B cell (primary cell): ENCODE measurements around the gene GRK6.

Experiments
- EZH2 ChIP-seq: IDR thresholded peaks from 2 replicates; pipeline ENCODE4 v1.6.1; 2012; ENCODE audit warnings: borderline replicate concordance, low read depth, mild to moderate bottlenecking, moderate library complexity, low read length; ENCODE audit not compliant: insufficient read depth, poor library complexity, severe bottlenecking
- TF ChIP-seq, protein P1 (sequence below): fragments of 200-600 bp; IDR thresholded peaks from one replicate; pipeline ENCODE4 v1.8.0; 2022; ENCODE audit warnings: antibody characterized with exemption, mild to moderate bottlenecking

DNA sequence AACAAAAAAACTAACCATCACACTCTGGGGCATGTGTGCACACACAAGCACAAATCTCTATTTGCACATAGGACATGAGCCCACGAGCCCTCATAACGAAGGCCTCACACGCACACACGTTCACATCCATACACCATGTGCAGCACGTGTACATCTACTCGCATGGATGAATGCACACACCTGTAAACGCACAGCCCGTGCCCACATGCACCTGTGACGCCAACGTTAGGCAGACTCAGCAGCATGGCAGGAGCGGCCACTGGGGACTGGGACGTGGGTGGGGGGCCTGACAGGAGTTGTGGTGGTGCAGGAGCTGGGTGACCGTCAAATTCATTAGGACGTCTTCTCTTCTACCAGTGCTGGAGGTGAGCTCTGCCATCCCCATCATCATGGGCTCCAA is 39.1 kb upstream of the GRK6 start:
- TF ChIP-seq, protein P1, sequence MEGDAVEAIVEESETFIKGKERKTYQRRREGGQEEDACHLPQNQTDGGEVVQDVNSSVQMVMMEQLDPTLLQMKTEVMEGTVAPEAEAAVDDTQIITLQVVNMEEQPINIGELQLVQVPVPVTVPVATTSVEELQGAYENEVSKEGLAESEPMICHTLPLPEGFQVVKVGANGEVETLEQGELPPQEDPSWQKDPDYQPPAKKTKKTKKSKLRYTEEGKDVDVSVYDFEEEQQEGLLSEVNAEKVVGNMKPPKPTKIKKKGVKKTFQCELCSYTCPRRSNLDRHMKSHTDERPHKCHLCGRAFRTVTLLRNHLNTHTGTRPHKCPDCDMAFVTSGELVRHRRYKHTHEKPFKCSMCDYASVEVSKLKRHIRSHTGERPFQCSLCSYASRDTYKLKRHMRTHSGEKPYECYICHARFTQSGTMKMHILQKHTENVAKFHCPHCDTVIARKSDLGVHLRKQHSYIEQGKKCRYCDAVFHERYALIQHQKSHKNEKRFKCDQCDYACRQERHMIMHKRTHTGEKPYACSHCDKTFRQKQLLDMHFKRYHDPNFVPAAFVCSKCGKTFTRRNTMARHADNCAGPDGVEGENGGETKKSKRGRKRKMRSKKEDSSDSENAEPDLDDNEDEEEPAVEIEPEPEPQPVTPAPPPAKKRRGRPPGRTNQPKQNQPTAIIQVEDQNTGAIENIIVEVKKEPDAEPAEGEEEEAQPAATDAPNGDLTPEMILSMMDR: no peak
- no peak for TF ChIP-seq EZH2
